NCI-H69 (cell line): Measurements from ENCODE around the gene CNIH4.
"Not testable (repeated sequence)": the region's sequence is repeated elsewhere in the genome, so short reads cannot be mapped to it uniquely, and the experiment has no call there.

Experiments
- DNase-seq: peaks from one replicate; lab custom pipeline; 2025; lab: John Stamatoyannopoulos, UW

Gene CNIH4

DNA sequence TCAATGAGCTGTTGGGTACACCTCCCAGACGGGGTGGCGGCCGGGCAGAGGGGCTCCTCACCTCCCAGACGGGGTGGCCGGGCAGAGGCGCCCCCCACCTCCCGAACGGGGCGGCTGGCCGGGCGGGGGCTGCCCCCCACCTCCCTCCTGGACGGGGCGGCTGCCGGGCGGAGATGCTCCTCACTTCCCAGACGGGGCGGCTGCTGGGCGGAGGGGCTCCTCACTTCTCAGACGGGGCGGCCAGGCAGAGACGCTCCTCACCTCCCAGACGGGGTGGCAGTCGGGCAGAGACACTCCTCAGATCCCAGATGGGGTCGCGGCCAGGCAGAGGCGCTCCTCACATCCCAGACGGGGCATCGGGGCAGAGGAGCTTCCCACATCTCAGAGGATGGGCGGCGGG lies 7.0 kb upstream of the CNIH4 start:
- DNase-seq, result not testable (repeated sequence)

DNA sequence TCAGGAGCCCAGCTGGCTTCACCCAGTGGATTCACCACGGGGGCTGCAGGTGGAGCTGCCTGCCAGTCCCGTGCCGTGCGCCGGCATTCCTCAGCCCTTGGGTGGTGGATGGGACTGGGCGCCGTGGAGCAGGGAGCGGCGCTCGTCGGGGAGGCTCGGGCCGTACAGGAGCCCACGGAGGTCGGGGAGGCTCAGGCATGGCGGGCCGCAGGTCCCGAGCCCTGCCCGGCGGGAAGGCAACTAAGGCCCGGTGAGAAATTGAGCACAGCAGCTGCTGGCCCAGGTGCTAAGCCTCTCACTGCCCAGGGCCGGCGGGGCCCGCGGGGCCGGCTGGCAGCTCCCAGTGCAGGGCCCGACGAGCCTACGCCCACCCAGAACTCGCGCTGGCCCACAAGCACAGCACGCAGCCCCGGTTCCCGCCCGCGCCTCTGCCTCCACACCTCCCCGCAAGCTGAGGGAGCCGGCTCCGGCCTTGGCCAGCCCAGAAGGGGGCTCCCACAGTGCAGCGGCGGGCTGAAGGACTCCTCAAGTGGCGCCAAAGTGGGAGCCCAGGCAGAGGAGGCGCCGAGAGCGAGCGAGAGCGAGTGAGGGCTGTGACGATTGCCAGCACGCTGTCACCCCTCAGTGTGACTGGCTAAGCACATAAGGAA lies 4.1 kb upstream of the CNIH4 start:
- not testable (repeated sequence) for DNase-seq

DNA sequence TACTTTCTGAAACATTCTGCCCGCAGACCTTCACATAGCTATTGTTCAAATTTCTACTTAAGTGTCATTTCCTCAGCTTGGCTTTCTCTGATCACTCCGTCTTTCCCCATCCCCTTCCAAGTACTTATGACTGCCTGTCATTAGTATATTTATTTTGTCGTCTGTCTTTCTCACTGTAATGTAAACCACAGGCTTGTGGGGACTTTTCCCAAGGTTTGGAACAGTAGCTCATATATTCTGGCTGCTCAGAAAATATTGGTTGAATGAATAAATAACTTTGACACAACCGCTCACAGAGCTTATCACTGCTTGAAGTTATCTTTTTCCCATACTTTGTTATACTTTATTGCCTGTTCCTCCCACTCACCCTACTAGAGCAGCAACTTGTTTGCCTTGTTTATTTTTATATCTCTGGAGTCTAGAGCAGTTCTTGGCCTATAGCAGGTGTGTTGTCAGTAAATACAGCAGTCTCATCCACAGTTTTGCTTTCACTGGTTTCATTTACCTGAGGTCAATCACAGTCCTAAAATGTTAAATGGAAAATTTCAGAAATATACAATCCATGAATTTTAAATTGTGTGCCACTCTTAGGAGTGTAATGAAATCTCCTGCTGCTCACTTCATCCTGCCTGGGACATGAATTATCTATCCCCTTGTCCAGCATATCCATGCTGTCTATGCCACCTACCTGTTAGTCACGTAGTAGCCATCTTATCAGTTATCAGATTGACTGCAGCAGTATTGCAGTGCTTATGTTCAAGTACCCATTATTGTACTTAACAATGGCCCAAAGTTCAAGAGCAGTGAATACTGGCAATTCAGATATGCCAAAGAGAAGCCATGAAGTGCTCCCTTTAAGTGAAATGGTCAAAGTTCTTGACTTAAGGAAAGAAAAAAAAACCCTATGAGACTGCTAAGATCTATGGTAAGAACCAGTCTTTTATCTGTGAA lies 2.4 kb upstream of the CNIH4 start:
- DNase-seq, result no peak

DNA sequence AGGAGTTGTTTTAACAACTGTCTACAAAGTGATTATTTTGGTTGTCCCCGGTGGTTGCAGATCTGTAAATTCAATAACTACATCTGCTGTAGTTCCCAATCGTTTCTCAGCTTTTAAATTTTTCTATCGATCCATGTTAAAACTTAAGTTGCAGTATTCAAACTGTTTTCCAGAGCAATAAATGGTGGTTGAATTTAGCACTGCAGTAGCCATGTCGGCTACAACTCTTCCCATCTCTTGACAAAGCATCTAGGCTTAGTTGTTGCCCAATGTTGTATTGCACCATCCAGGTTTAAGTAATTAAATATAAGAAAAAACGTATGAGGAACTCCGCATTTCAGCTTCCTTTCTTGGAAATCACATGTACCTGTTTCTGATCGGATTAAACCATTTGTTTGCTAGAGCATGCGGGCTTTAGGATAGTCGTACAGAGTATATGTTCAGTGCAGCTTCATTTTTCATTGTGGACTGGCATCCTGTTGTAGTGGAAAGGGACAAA lies 996 bp downstream of the CNIH4 start:
- DNase-seq, result peak; percentile 41

DNA sequence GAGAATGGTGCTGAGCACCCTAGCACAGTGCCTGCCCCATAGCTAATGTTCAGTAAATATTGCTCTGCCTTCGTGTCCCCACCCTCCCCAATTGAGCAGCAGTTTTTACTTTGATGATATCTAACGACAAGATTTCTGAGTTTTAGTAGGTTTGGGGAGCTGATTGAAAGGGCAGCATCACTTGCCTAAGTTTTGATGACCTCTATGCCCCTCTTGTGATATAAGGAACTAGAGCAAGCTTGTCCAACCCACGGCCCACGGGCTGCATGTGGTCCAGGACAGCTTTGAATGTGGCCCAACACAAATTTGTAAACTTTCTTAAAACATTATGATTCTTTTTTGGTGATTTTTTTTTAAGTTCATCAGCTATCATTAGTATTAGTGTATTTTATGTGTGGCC lies 1.6 kb downstream of the CNIH4 start:
- DNase-seq, result no peak

DNA sequence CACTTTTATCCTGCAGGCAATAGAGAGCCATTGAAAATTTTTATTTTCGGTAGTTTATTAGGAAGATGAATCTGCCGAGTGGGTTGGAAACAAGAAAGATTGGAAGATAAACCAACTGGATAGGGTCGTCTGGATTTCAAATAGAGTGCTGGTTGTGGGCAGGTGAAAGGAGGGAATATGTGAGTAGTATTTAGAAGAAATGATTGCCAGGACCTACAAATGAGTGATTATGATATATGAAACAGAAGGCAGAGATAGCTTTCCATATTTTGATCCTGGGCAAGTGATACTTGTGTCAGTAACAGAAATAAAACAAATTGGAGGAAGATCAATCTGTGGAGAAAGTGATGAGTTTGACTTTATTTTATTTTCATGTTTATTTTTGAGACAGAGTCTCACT lies 2.5 kb downstream of the CNIH4 start:
- DNase-seq, result no peak

DNA sequence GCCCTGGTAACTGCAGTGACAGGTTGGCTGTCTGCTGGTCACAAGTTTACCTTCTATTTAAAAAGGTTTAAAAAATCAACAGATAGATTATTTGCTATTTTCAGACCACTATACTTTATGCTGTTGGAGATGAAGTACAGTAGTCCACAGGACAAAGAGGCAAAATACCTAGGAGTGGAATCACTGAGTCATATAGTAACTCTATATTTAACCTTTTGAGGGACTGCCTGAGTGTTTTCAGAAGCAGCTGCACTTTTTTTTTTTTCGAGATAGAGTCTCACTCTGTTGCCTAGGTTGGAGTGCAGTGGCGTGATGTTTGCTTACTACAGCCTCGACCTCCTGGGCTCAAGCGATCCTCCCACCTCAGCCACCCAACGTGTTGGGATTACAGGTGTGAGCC lies 11.7 kb downstream of the CNIH4 start:
- DNase-seq, result no peak

DNA sequence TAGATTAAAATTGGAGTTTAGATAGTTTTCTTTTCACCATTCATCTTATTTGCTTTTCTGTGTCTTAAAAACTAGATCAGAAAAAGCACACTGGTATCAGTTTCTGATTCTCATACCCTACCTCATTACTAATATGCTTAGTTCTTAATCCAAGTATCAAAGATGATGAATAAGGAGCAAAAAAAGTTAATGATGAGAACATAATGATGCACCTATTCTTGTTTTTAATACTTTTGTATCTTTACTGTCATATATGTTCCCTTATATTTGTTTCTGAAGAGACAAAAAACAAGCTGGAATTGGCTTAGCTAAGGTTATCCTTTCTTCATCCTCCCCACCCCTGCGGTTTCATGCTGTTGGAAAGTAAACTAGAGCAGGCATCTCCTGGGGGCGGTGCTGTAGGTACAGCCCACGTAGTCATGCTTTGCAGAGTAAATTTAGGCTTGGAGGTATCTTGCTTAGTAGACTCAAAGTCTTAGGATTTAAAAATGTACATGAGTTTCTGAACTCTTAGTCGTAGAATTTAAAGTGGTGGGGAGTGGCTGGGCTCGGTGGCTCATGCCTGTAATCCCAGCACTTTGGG lies 16.4 kb downstream of the CNIH4 start:
- DNase-seq, result no peak

DNA sequence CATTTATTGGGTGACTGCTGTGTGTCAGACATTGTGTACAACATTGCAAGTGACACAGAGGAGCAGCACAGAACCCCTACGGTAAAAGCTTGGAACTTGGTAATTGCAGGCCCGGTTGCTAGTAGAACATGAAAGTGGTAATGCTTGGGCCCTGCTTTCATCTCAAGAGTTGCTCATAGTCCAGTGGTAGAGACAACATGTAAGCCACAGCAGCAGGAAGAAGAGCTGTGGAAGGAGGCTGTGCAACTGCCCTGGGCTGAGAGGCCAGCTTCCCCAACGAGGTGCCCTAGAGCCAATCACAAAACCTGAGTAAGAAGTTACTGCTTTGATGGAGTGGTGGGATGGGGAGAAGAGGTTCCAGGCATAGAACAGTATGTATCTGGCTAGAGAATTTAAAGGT lies 18.4 kb downstream of the CNIH4 start:
- DNase-seq, result no peak

DNA sequence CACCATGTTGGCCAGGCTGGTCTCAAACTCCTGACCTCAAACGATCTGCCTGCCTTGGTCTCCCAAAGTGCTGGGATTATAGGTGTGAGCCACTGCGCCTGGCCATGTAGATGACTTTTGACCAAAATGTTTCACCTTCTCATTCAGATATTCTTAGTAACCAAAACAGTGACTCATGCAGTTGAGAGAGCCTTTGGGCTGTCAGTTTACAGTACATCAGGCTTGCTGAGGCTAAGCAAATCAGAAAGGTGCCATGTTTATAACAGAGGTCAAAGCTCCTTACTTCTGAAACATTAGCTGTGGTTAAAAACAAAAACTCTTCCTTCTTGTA lies 21.0 kb downstream of the CNIH4 start:
- DNase-seq, result no peak

DNA sequence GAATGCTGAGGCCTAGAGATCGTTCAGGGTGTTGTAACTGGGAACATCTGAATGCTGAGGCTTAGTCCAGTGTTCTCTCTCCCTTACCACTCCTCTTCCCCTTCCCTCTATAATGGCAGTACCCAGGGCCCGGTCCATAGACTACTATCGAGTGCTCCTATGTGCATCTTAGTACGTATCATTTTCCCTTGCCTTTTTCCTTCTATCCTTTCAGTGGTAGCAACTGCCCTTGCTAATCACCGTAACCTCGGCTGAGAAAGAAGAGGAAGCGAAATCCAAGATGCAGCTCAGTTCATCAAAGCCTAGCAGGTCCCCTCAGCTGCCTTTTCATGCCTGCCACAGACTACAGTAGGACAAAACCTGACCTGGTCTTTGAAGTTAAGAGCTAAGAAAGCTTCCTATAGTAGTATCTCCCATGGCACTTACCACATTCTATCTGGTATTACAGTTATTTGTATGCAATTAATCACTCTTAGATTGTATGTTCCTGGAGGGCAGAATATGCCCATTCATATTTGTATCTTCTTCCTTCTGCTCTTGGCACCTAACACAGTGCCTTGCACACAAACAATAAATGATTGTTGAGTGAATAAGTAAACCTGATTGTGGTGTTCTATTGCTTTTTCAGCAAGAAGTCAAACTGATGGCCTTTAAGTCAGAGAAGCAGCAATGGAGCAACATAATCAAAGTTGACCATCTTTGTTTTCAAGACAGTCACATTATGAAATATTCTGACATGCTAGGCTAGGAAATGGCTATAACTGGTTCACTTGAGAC lies 22.4 kb downstream of the CNIH4 start:
- no peak for DNase-seq

DNA sequence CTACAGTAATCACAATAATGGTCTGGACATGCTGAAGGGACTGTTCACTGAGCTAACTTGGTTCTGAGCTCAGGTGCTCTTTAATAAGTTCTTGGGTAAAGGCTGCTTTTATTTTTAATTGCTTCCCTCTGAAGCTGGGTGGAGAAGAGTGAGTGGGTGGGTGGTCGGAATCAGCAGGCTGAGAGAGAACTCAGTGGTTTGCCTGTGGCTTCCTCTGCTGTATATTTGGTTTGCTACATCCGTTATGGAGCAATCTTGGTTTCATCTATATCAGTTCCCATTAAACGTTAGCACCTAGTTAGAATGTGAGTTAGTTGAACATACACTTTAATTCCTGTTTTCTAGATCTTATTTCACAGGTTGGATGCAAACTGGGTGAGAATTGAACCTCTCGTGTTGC lies 23.3 kb downstream of the CNIH4 start:
- DNase-seq, result no peak

DNA sequence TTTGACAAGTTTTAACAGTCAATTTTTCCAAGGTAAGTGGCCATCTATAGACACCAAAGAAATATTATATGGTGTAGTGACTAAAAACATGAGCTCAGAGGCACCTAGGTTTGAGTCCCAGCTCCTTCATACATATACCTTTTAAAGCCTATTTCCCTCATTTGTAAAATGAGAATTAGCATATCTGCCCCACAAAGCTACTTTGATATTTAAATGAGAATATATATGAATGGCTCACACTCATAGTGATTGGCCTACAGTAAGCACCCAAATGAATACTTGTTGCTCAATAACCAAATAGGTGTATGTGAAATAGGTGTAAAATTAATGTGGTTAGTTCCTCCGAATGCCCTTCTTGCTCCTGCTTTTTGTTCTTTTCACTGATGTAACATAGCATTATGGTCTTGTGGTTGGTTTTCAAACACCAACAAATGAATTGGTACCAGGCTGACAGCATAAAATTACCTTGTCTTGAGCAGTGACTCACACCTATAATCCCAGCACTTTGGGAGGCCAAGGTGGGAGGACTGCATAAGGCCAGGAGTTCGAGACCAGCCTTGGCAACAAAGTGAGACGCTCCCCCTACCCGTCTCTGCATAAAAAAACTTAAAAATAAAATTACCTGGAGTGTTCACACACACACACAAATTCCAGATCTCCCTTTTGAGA lies 25.3 kb downstream of the CNIH4 start:
- DNase-seq, result no peak

DNA sequence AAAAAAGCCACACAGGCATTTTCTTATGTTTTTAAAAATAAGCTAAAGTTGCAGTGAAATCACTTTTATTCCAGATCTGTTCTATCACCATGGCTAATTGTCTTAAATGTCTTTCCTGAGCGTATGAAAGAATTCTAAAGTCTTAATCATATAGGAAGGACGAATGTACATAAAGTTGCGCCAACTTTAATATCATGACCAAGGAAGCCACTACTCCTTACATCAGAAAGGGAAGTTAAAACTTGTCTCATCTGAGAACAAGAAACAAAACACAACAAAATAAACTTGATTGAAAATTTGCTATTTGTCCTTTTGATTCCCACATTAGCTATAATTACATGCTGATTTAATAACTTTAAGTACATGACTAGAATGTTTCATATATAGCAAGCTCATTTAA lies 26.5 kb downstream of the CNIH4 start:
- no peak for DNase-seq

DNA sequence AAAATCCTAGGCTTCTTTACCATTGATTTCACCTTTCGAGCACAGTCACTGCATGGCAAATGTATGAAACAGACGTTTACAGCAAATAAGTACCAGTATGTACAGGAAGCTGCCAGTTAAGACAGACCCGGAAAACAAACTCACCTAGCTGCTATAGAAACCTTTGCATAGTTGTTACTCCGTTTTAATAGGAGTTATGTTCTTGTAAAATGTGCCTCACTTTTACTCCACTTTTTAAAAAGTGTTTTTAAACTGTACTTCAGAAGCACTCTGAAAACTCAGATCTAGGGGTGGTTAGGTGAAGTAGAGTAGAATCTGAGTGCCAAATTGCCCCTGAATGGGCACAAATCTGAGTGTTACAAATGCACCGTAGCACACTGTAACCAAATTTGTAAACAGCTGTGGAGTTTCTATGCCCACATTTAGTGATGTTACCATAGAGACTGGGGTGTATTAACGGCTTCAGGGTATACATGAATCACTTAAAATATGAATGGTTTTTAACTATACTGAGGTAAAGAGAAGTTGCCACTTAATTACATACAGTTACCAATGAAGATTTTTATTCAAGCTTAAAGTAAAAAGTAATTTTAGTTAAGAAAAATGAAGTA lies 30.7 kb downstream of the CNIH4 start:
- DNase-seq, result no peak

DNA sequence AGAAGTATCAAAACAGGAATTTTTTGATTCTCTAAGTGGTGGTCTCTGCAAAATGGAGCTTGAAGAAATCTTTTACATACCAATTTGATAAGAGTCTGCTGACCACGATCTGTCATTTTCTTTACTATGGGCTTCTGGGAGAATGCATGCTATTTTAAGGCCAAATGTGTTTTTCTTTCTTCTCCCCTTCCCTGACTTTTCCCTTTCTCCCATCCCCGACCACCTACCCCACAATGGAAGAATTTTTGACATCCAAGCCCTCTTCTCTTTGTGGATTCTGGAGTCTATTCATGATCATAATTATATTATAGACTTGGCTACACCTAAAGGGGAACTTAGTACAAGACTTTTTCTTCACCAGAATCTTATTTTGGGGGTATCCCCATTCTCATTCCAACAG lies 31.3 kb downstream of the CNIH4 start:
- DNase-seq, result no peak

DNA sequence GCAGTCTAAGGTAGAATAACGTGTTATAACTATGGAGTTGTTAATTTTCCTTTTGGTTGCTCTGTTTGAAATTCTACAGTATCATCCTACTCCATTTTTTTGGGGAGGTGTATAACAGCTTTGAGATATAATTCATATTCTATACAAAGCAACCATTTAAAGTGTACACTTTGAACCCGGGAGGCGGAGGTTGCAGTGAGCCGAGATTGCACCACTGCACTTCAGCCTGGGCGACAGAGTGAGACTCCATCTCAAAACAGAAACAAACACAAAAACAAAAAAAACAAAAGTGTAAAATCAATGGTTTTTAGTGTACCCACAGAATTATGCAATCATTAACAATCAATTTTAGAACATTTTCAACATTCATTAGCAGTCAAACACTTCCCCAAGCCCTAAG lies 33.8 kb downstream of the CNIH4 start:
- DNase-seq, result no peak

DNA sequence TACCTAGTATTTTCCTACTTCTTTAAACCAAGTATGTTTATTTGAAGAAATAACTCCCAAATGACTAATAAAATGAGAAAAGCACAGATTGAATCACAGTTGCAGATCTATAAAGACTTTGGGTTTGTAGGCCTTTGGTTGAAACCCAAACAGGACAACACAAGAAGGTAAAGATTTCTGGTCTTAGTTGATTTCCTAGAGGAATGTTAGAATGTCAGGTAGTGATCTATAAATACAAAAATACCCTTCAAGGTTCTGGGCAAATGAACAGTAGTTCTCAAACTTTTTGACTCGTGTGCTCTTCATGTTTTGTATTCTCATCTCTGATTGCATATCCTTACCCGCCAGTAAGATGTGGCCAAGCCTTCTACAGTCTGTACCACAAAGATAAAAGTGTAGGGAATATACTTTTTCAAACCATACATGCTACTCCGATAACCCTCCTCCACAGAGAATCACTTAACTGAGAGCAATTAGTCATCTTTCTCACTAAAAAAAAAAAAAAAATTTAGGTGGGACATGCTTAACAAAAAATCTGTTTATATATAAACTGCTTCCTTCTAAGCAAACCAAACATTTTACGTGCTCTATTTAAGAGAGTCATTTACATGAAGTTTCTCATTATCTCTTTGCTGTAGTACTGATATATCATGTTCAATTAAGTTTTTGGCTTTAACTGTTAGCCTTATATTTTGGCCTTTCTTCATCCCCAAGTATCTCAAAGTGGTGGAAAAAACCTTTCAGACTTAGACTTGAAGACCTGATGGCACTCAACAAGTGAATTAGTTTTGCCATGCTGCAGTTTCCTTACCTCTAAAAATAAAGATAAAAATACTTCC lies 36.0 kb downstream of the CNIH4 start:
- DNase-seq, result no peak

DNA sequence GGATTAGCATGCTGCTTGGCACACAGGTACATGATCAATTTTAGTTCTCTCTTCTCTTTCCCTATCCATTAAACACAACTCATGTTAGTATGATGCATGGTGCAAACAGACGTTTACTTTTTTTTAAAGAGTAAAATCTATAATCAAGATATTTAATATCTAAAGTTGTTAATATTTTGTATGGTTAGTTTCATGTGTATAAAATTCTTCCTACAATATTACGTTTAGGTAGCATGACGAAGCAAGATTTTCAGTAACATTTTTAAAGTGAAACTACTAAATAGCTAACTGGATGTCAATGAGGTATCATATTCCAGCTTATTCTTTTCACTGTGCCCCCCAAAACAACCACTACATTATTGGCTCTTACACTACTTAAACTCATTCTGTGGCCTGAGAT lies 36.6 kb downstream of the CNIH4 start:
- no peak for DNase-seq

DNA sequence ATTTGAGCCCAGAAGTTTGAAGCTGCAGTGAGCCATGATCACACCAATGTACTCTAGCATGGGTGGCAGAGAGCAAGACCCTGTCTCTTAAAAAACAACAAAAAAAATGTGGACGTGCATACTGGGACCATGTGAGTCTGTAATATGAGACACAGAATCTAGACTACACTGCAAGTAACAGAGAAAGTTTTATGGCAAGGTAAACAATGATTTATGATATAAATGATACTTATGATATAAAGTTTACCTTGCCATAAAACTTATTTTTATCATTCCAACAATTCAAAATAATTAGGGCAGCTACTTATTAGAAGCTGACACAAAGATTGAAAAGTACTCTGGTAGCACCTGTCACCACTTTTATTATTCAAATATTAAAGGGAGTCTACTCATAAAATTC lies 43.2 kb downstream of the CNIH4 start:
- peak; percentile 33 for DNase-seq
